HCT116 (cell line): ENCODE data around the gene ACKR4. TPM values are rescaled to one million over a fixed set of nuclear protein-coding genes. Genes with fewer than 3 reads are reported as not detected.
"Not testable (repeated sequence)": the region's sequence is repeated elsewhere in the genome, so short reads cannot be mapped to it uniquely, and the experiment has no call there.

Source experiments
- ATAC-seq: fragments of 200-7000 bp; cut with Tn5 transposase; 2 replicates; pipeline ENCODE4 v1.9.1; 2020; ENCODE audit warnings: mild to moderate bottlenecking, moderate library complexity
- BruUV-seq: library from RNA; stranded (reverse); fragments of 400-500 nt; replicated peaks from 2 replicates; lab custom pipeline; 2021; lab: Mats Ljungman, UMichigan
- CTCF ChIA-PET: fragments of 300-600 bp; sonication (Branson Sonifier 250); formaldehyde crosslinking; loops from one replicate; lab custom pipeline; 2021; ENCODE audit warnings: antibody characterized with exemption; lab: Charles Lee
- POLR2A ChIA-PET: fragments of 300-600, 350-600 bp; sonication (Branson Sonifier 250); formaldehyde crosslinking; loops from one replicate; lab custom pipeline; 2021; ENCODE audit warnings: antibody characterized with exemption; lab: Charles Lee
- RAD21 ChIA-PET, 2 experiments: fragments of 300-600 bp; sonication (Branson Sonifier 250); formaldehyde crosslinking; loops; one replicate each; lab custom pipeline; 2023; ENCODE audit warnings: low total read pairs in 2 of 2; ENCODE audit not compliant: uncharacterized antibody in 2 of 2, unreplicated experiment in 2 of 2, low non-redundant PET in 1 of 2; lab: Charles Lee
- DNase-seq: peaks from one replicate; pipeline ENCODE4 v3.0.0-alpha.2; 2010; ENCODE audit warnings: low read depth, low spot score
- H2AFZ ChIP-seq: fragments of 200-600 bp; shearing (Covaris generic), sonication (generic); 2 replicates; pipeline ENCODE4 v1.6.1; 2017; ENCODE audit warnings: low read depth, mixed run types, mixed read lengths, antibody characterized with exemption, low read length; ENCODE audit not compliant: poor library complexity, severe bottlenecking
- H3K27ac ChIP-seq: 2 replicates; pipeline ENCODE4 v1.5.1; 2012; ENCODE audit warnings: low read depth, low read length
- H3K27me3 ChIP-seq: fragments of 200-600 bp; sonication (generic); 2 replicates; pipeline ENCODE4 v1.6.1; 2016; ENCODE audit warnings: mixed run types, low read length, mixed read lengths; ENCODE audit not compliant: insufficient read depth
- H3K36me3 ChIP-seq, 2 experiments: fragments of 200-500 bp in 1 of 2; fragments of 200-600 bp in 1 of 2; sonication (Bioruptor generic) in 1 of 2; sonication (generic) in 1 of 2; 2 replicates each; pipeline versions ENCODE4 v1.5.1 to v1.6.1; 2014 to 2016; ENCODE audit warnings: low read length in 2 of 2, inconsistent platforms in 1 of 2, mixed read lengths in 1 of 2, mixed run types in 1 of 2; ENCODE audit not compliant: insufficient read depth in 2 of 2, control insufficient read depth in 1 of 2
- H3K4me1 ChIP-seq, 2 experiments: fragments of 200-600 bp in 1 of 2; sonication (generic) in 1 of 2; 2 replicates each; pipeline versions ENCODE4 v1.5.1 to v1.6.1; 2012 to 2017; ENCODE audit warnings: low read length in 2 of 2, inconsistent platforms in 1 of 2, mild to moderate bottlenecking in 1 of 2, mixed read lengths in 1 of 2, mixed run types in 1 of 2, moderate library complexity in 1 of 2; ENCODE audit not compliant: insufficient read depth in 2 of 2, control insufficient read depth in 1 of 2
- H3K4me2 ChIP-seq: fragments of 200-600 bp; sonication (generic); 2 replicates; pipeline ENCODE4 v1.6.1; 2017; ENCODE audit warnings: mixed run types, low read length, mixed read lengths
- H3K4me3 ChIP-seq, 2 experiments: fragments of 200-600 bp in 1 of 2; sonication (generic) in 1 of 2; replicated peaks in 1 of 2; 2 replicates each; pipeline ENCODE4 v1.5.1; 2011 to 2016; ENCODE audit warnings: low read length in 2 of 2, control low read depth in 1 of 2, low read depth in 1 of 2, mild to moderate bottlenecking in 1 of 2, mixed read lengths in 1 of 2, mixed run types in 1 of 2
- H3K79me2 ChIP-seq: fragments of 200-600 bp; sonication (generic); 2 replicates; pipeline ENCODE4 v1.6.1; 2017; ENCODE audit warnings: mild to moderate bottlenecking, mixed run types, low read length, moderate library complexity, mixed read lengths; ENCODE audit not compliant: insufficient read depth
- H3K9ac ChIP-seq: fragments of 200-600 bp; sonication (generic); 2 replicates; pipeline ENCODE4 v1.6.1; 2016; ENCODE audit warnings: low read length, mixed read lengths
- H3K9me2 ChIP-seq: fragments of 200-600 bp; sonication (generic), shearing (Covaris generic); 2 replicates; pipeline ENCODE4 v1.6.1; 2017; ENCODE audit warnings: mixed run types, mild to moderate bottlenecking, moderate library complexity; ENCODE audit not compliant: insufficient read depth
- H3K9me3 ChIP-seq, 2 experiments: fragments of 200-500 bp in 1 of 2; fragments of 200-600 bp in 1 of 2; sonication (Bioruptor generic) in 1 of 2; sonication (generic) in 1 of 2; 2 replicates each; pipeline ENCODE4 v1.6.1; 2014 to 2017; ENCODE audit warnings: low read length in 2 of 2, mixed read lengths in 2 of 2, inconsistent platforms in 1 of 2, low read depth in 1 of 2, mild to moderate bottlenecking in 1 of 2, mixed run types in 1 of 2, moderate library complexity in 1 of 2; ENCODE audit not compliant: control insufficient read depth in 1 of 2, insufficient read depth in 1 of 2
- H4K20me1 ChIP-seq: fragments of 200-600 bp; sonication (generic), shearing (Covaris generic); 2 replicates; pipeline ENCODE4 v1.6.1; 2017; ENCODE audit warnings: mixed run types, mild to moderate bottlenecking, moderate library complexity; ENCODE audit not compliant: insufficient read depth
- intact Hi-C: fragments of 100-400 bp; cut with micrococcal nuclease; formaldehyde crosslinking; loops from 2 replicates; pipeline ENCODE4 v1.10.0; 2022
- total RNA-seq: library from RNA; stranded (reverse); gene quantifications from one replicate; pipeline ENCODE4 v1.2.1, GENCODE V29; 2021; ENCODE audit not compliant: unreplicated experiment
- TF ChIP-seq, protein P1 (sequence below): IDR thresholded peaks from 2 replicates; pipeline ENCODE4 v1.6.1; 2012

ACKR4 gene
- total RNA-seq, 1 experiment from 2014 or later: 0.12 TPM

DNA sequence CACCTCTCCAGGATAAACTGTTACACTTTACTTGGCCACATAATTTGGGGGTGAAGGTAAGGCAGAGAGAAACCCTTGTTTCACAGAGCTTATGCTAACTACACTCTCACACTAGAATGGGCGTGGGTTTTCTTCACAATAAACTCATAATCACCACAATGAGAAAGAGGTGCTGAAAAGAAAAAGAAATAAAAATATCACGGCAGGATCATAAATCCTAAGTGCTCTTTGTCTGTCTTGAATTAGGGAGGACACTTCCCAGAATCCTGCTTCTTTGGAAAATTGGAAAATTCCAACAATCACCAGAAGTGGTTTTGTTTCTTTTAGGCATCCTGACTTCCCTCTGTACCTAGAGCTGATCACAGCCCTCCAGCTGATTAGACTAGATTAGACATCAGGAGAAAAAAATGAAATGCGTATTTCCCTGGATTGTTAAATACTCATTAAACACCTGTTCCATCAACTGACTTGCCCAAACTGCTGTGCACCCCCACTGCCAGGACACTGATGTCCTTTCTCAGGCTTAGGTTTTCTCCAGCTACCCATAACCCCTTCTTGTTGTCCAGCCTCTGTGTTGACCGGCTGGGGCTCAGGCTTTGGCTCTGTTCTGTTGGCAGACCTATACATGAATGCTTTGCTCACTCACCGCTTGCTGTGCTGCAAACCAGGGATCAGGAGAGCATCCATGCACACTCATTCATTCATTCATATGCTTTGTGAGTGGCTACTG, 41.6 kb upstream of the ACKR4 start:
- POLR2A ChIA-PET: no interaction called here
- H3K27me3 ChIP-seq: no peaks in the 10 kb centered on the region
- no peaks in the 10 kb centered on the region for H3K9me3 ChIP-seq
- intact Hi-C loops: no loop called here
- no peaks in the 10 kb centered on the region for H3K36me3 ChIP-seq
- RAD21 ChIA-PET: no interaction called here
- CTCF ChIA-PET: no interaction called here
- TF ChIP-seq, protein P1, sequence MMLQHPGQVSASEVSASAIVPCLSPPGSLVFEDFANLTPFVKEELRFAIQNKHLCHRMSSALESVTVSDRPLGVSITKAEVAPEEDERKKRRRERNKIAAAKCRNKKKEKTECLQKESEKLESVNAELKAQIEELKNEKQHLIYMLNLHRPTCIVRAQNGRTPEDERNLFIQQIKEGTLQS: no peak
- H3K9ac ChIP-seq: no peak overlapping the region
- DNase-seq (no peak), ATAC-seq (no peak)
- no TSS peak for BruUV-seq
- no peak overlapping the region for H3K27ac ChIP-seq
- H3K79me2 ChIP-seq: no peaks in the 10 kb centered on the region
- H4K20me1 ChIP-seq: no peaks in the 10 kb centered on the region
- no peak overlapping the region for H3K4me2 ChIP-seq
- H3K4me3 ChIP-seq: no peak overlapping the region
- H3K4me1 ChIP-seq: no peaks in the 10 kb centered on the region
- H2AFZ ChIP-seq: no peak overlapping the region
- H3K9me2 ChIP-seq: no peaks in the 10 kb centered on the region

DNA sequence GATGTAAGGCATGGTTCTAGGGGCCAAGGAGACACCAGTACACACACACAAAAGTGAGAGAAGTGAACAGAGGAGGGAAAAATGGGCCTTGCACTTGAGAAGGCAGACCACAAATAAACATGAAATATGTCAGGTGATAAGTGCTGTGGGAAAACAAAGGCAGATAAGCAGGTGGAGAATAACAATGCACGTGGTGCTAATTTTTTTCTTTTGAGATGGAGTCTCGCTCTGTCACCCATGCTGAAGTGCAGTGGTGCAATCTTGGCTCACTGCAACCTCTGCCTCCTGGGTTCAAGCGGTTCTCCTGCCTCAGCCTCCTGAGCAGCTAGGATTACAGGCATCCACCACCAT, 41.1 kb upstream of the ACKR4 start:
- DNase-seq, H3K9me2 ChIP-seq, ATAC-seq, H4K20me1 ChIP-seq, BruUV-seq, H3K9me3 ChIP-seq, H2AFZ ChIP-seq, H3K27me3 ChIP-seq, H3K9ac ChIP-seq, H3K4me1 ChIP-seq, CTCF ChIA-PET, H3K4me2 ChIP-seq, POLR2A ChIA-PET, H3K36me3 ChIP-seq, H3K79me2 ChIP-seq, H3K27ac ChIP-seq, intact Hi-C loops, H3K4me3 ChIP-seq, RAD21 ChIA-PET: not testable (repeated sequence)
